ENCODE results near the gene LTBP3.
A peak's percentile ranks its signal among the peaks of the same experiment; 100 is the strongest.

The LTBP3 gene

GRCh38 chr11:65558002-65558929 lies at the start of gene LTBP3:
Gene LTBP3 (minus strand): TSS chr11:65558359. CDS start chr11:65557959, 400 bp downstream.
- DNase-seq = peak in 54 of 56 donors; percentile 20 to 90 (median 73)

DNA sequence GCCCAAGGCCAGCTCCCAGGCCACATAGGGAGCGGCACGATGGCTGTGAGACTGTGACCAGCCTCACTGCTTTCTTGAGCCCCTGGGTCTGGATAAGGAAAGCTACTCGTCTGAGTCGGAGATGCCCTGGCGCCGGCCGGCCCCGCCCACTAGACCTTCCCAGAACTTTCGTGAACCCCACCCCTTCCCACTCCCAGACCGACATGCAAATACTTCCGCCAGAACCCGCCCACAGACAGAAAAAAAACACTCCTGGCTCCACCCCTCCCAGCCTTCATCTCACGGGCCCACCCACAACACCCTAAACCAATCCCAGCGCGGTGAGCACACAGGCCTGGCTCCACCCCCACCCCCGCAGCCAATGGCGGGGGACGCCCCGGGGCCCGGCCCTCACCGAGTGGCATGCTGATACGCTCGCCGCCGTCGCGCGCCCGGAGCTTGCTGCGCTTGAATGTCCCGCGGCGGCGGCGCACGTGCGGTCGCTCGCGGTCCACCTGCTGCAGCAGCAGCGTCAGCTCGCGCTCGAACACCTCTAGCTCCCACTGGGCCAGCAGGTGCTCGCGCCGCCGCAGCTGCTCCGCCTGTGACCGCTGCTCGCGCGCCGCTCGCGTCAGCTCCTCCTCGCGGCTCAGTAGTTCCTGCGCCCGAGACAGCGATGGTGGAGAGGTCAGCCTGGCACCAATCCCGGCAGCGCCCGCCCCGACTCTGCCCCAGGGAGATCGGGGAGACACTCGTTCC lies 48.9 kb upstream of the LTBP3 start:
- peak; percentile 41 to 98 (median 92) for DNase-seq

DNA sequence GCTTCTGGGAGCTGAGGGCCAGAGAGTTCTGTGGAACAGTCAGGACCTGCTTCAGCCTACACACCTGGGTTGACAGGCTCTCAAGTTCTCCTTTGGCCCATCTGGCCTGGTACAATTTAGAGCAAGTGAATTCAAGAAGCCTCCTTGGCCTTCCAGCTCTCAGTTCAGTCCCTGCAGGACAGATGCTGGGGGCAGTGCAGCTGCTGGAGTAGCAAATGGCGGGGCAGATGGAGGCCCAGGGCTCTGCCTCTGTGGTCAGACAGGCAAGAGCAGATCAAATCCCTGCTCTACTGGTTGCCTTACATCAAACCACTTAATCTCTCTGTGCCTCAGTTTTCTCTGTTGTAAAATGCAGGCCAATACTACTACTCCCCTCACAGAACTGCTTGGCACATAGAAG lies 46.1 kb upstream of the LTBP3 start:
- no peak for DNase-seq

DNA sequence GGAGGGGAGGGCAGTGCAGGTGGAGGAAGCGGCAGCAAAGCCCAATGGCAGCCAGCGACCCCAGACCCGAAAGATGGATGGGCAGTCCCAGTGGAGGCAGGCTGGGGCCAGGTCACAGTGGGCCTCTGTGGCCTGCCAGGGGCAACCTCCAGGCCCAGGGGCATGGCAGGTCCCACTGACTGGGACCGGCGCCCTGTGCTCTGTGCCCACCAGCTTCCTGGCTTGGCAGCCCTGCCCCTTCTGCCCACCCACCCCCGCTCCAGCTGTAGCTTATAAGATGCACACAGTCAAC lies 41.7 kb upstream of the LTBP3 start:
- no peak for DNase-seq

DNA sequence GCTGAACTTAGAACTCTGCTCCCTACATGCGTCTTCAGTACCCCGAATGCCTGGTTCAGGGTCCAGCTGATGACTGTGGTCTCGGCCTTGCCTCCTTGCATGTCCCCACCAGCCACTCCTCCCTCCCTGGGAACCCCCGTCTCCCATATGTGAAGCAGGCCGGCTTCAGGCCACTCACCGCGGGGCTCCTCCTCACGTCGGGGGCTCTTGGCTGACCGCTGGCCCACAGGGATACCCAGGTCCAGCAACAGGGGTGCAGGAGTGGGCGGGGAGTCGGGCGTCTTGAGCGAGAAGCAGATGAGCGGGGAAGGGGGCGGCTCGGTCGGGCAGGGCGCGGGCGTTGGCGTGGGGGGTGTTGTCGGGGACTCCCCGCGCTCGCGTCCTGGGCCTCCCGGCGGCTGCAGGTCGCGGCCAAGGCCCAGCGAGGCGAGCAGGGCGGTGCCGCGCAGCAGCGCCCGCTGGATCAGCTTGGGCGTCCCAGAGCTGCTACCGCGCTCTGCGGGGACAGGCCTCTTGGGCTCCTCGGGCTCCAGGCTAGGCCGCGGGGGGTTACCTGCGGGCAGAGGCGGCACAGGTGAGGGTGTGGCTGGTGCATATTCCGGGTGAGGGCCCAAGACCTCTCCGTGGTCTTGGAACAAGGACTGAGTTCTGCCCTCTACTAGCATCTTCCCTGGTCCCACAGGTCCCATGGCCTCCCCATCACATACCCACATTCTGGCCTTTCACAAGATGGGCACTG lies 41.2 kb upstream of the LTBP3 start:
- no peak for DNase-seq

DNA sequence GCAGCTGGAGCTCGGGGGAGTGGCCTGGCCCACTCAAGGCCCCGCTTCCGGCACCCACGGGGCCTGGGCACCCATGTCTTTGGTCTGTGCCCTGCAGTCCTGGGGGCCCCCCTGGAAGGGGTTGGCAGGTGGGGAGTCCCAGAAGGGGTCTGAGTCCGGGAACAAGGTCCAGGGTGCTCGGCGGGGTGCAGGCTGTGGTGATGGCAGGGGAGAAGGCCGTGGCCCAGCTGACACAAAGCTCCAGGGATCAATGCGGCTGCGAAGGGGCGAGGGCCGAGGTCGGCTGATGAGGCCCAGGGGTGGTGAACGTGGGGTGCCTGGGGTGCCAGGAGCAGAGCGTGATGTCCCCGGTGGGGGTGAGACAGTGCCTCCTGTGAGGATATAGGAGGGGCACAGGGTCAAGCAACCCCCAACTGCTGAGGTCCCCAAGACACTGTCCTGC lies 40.1 kb upstream of the LTBP3 start:
- DNase-seq = no peak

DNA sequence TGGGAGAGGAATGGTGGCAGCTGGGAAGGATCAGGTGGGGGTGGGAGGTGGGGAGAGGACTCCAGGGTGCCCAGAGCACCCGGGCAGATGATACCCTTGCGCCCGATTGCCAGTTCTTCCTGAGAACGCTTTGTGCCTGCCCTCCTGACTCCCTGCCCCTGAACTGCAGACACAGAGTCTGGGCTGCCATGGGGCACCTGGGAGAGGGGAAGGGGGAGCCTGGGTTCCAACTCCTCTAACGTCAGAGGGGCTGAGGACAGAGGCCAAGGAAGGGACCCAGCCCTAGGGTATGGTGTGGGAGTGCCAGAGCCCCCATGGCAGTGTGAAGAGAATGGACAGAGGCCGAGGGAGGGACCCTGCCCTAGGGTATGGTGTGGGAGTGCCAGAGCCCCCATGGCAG lies 38.4 kb upstream of the LTBP3 start:
- DNase-seq = no peak

GRCh38 chr11:65595543-65596281 lies 37.6 kb upstream of the LTBP3 start, which contains the start of gene KCNK7:
Gene KCNK7 (minus strand): TSS chr11:65595800. CDS start chr11:65595772, 28 bp downstream.
- no peak for DNase-seq

DNA sequence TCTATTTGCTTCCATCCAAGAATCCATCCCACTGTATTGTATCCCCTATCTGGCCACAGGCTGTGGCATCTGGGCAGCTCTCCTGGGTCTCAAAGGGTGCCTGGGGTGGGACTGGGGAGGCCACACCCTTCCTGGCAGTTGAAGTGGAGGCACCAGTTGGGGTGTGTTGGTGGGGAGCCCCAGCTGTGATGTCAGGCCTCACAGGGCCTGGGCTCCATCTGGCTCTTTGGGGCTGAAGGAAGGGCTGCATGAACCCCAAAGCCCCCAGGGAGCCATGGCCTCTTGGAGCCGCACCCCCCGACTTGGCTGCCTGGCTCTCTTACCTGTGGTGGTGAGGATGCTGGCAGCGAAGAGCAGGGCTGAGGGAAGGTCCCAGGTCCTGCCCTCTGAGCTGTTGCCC lies 37.0 kb upstream of the LTBP3 start:
- no peak for DNase-seq

DNA sequence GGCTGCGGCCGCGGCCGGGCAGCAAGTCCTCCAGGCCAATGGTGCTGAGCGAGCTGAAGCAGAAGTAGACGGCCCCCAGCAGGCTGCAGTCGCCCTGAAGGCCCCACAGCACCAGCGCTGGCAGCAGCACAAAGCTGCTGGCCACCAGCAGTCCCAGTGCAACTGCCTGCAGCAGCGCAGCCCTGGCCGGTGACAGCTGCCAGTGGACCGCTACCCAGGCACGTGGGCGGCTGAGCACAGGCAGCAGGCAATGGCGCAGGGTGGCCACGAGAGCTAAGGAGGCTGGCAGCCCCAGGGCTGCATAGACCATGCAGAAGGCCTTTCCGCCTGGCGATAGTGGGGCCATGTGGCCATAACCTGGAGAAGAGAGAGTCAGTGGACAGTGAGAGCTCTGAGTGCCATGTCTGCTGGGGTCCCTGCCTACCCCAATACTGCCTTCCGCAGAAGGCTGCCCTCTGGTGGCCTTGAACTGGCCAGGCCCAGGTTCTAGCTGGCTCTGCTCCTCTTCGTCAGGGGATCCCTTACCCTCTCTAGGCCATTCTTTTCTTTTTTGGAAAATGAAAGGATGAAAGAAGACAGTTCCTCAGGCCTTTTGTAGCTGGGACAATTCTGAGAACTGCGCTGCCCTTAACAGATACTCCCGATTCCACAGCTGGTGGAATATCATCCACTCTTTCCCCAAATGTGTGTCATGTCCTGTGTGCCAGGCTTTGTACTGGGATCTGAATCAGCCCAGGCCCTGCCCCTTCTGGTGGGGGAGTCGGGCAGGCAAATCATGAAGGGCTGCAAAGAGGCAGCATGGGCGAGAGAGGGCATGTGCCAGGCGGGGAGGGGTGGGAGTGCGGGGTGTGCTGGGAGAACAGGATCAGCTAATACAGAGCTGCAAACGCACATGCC lies 35.6 kb upstream of the LTBP3 start:
- DNase-seq = peak in 50 of 56 donors; percentile 10 to 84 (median 70)

- DNase-seq = no peak
Observed at GRCh38 chr11:65592858-65593517, 34.8 kb upstream of the LTBP3 start.

DNA sequence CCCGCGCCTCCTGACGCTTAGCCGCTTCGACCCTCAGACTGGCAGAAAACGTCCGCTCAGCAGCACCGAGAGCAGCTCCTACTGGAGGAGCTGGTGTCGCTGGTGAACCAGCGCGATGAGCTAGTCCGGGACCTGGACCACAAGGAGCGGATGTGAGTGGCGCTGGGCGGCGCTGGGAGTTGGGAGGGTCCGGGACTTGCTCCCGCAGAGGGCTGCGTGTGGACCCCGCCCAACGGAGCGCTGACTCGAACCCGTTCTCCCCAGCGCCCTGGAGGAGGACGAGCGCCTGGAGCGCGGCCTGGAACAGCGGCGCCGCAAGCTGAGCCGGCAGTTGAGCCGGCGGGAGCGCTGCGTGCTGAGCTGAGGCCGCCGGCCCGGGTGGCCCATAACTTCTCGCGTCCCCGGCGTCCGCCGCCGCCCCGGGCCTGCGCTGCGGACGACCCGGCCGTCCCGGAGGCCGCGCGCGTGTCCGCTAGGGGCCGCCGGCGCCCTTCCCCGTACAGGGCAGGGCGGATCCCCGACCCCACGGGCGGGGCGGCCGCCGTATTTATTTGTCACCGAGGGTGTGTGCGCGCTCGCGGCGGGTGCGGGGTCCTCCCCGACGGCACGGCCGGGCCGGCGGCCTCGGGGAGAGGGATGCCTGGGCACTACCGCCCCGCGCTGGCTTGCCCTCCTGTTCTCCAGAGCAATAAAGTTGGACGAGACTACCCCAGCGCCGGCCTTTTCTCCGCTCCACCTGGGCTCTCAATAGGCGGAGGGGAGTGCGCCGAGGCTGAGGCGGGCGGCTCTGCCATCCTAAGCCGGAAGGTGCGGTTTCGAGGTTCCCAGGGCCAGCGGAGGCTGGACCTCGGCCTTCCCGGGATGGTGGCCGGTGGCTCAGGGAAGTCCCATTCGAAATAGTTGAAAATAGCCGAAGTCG lies 34.0 kb upstream of the LTBP3 start:
- no peak for DNase-seq

- DNase-seq = peak in 1 of 56 donors; percentile 10
Observed at GRCh38 chr11:65590240-65590738, 32.1 kb upstream of the LTBP3 start.

DNA sequence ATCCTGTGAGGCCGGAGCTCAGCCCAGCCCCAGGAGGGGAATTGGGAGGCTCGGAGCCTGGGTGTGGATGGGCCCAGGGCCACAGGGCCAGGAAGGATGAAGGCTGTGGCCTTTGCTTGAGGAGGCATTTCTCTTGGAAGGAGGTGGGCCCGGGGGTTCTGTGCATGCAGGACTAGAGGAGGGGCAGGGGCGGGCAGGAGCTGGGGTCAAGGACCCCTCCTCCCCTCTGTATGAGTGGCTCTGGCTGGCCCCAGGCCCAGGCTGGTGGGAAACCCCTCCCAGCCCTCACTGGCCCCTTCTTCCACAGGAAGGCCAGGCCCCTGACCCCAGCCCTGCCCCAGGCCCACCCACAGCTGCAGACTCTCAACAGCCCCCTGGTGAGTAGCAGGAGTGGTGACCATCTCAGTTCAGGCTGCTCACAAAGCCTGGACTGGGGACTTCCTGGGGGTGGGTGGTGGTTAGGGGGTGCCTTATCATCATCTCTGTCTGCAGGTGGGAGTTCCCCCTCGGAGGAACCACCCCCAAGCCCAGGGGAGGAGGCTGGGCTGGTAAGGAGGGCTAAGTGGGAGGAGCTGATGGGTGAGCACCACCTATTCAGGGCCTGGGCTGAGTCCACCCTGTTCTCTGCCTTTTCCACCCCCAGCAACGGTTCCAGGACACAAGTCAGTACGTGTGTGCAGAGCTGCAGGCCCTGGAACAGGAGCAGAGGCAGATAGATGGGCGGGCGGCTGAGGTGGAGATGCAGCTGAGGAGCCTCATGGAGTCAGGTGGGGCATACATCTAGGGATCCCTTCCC lies 31.5 kb upstream of the LTBP3 start:
- no peak for DNase-seq

- peak in 7 of 56 donors; percentile 12 to 41 (median 19) for DNase-seq
Observed at GRCh38 chr11:65588199-65589054, 30.3 kb upstream of the LTBP3 start.

- no peak for DNase-seq
Observed at GRCh38 chr11:65586676-65587075, 28.5 kb upstream of the LTBP3 start.
